HCEC 1CT (cell line): ENCODE data around the gene TMEM255B.
"Not testable (repeated sequence)": the region's sequence is repeated elsewhere in the genome, so short reads cannot be mapped to it uniquely, and the experiment has no call there.

Source experiments
- DNase-seq: peaks from one replicate; pipeline ENCODE4 v3.0.0-alpha.2; 2017

Gene TMEM255B

DNA sequence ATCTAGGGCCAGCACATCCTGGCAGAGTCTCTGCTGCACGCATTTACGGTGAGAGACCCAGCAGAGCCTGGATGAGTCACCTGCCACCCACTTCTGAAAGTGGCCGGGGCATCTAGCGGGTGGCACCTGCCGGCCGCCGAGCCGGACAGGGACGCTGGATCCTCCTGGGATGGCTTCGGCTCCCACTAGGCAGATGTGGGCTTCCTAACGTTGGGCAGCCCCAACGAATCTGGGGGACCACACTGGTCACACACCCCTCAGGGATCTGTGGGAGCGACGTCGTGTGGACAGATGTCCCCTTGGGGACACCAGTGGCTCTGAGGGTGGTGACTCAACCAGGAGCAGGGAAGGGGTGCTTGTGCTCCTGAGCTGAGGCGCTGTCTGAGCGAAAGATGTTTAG lies 32.2 kb downstream of the TMEM255B start:
- DNase-seq = no peak

DNA sequence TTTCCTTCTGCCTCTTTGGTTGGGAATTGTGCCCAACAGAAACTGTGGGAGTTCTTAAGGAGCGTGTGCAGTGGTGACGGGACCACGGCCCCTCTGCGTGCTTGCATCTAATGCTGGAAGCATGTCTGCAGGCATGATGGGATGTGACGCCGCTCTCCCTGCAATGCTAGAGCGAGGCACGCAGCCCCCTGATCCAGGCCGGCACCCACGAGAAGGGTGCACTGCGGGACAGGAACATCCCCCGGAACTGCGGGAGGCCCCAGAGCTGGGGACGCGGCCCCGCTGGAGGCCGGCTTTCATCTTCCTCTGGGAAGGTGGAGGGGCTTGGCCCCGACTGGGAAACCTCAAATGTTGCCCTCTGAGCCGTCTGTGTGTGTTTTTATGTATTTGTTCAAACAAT lies 32.7 kb downstream of the TMEM255B start:
- DNase-seq = no peak

DNA sequence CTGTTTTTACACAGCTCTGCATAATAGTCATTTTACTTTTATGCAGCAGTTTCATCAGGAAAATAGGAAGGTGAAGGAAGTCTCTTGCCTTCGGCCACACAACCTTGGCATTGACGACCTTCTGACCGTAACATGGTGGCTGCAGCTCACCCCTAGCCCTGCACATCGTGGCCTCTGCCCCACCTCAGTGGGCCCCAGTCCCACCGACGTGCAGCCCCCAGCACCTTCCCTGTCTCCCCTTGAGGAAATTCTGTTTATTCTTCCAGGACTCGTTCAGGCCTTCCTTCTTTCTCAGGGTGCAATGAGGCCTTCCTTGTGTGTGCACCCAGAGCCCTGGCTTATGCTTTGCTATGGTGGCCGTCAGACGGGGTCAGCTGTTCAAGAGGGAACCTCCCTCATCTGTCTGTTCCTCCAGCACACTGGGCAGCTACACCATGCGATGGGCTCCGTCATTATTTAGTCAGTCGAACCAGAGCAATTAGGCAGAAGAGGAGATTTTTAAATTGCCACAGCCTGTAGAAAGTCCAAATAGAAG lies 33.3 kb downstream of the TMEM255B start:
- no peak for DNase-seq

DNA sequence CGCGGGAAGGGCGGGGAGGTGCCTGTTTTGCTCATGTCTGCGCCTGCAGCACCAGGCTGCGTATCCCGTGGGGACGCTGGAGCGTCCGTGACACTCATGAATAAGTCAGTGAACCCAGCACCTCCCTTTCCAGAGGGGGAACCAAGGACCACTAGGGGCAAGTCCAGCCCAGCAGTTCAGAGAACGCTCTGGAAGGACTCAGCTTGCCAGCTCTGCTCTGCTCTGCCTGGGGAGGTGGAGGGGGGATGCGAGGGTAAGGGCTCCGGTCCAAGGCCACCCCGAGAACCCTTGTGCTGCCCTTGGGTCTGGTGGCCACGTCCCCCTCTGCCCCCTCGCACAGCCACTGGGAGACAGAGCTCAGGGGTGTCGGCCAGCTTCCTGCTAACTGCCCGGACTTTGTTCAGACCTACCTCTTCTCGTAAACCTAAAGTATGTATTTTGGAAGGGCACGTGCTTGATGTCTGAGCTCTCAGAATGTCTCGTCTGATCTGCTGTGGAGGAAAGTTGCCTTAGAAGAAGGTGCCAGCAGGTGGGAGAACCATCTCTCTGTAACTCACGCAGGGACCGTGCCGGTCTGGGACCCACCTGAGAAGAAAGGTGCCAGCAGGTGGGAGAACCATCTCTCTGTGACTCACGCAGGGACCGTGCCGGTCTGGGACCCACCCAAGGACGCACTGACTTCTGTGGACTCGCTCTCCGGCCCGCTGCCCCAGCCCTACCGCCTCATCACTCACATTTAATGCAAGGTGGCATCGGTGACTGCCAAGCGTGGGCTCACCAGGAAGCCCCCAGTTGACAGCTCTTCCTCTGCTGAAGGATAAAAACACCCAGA lies 34.1 kb downstream of the TMEM255B start:
- DNase-seq = no peak

DNA sequence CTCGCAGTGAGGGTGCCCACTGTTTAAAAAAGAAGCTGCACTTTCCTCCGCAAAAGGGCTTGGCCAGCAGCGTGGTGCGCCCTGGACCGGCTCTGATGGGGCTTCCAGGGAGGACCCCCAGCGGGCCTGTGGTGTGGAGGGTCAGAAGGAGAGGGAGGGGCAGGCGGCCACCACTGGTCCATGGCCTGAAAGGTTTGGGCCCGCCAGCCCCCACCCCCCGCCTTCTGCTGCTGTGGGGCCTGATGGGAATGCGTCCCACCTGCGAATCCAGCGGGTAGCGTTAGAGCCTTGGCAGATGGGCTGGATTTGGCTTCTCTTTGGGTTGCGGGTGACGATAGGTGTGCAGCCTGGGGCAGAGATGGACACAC lies 34.7 kb downstream of the TMEM255B start:
- no peak for DNase-seq

DNA sequence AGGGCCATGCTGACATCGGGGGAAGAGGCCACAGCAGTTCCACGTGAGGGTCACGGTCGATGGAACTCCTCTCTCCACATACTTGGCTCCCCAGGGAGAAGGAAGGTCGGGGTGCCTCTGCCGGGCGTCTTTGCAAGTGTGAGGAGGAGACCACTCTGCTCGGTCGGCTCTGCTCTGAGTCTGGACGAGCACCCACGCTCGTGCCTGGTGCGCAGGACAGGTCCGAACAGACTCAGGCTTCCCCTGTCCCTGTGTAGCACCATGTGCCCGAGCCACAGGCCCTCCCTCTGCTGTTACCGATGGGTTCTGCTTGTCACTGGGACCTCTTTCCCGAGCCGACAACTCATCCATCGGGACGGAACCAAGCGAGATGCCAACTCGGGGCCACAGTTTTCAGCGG lies 35.1 kb downstream of the TMEM255B start:
- DNase-seq = no peak

DNA sequence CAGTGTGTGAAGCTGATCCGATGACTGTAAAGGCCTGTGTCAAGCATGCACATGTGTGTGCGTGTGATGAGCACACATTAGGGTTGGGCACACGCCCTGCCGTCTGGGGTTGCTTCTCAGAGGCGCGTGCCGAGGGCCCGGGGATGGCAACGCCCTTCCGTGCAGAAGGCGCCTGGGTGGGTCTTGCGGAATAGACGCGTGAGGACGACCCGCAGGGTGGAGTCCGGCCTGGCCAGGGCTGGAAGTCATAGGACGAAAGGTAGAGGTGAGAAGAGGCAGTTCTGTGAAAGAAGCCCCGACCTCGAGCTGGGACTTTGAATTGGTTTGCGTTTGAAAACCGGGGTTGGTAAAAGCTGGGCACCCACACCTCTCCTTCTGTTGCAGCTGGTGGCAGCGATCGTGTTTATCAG lies 35.7 kb downstream of the TMEM255B start:
- DNase-seq = no peak

DNA sequence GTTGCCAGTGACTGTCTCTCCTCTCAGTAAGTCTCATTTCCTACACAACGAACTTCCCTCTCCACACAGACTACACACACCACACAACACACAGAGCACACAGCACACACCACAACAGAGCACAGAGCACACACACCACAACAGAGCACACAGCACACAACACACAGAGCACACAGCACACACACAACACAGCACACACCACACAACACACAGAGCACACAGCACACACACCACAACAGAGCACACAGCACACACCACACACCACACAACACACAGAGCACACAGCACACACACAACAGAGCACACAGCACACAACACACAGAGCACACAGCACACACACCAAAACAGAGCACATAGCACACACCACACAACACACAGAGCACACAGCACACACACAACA lies 36.3 kb downstream of the TMEM255B start:
- not testable (repeated sequence) for DNase-seq

DNA sequence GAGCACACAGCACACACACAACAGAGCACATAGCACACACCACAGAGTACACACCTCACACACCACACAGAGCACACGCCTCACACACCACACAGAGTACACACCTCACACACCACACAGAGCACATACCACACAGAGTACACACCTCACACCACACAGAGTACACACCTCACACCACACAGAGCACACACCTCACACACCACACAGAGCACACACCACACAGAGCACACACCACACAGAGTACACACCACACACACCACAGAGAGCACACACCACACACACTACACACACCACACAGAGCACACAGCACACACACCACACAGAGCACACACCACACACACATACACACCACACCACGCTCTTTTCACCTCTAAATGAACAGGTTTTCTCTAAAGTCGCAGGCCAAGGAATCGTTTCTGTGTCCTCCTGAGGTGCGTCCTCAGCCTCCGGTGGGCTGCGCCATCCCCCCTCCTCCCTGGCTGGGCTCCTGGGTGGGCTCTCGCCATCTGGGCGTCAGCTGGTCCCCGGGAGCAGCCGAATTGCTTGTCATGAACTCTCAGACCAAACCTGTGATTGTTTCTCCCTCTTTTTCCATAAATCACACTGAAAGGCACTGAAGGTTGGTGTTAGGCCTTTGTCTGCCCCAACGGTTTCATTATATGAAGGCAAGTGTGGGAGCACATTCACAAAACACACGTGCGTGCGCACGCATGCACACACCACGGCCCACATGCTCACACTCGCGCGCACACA lies 37.4 kb downstream of the TMEM255B start:
- DNase-seq = no peak

DNA sequence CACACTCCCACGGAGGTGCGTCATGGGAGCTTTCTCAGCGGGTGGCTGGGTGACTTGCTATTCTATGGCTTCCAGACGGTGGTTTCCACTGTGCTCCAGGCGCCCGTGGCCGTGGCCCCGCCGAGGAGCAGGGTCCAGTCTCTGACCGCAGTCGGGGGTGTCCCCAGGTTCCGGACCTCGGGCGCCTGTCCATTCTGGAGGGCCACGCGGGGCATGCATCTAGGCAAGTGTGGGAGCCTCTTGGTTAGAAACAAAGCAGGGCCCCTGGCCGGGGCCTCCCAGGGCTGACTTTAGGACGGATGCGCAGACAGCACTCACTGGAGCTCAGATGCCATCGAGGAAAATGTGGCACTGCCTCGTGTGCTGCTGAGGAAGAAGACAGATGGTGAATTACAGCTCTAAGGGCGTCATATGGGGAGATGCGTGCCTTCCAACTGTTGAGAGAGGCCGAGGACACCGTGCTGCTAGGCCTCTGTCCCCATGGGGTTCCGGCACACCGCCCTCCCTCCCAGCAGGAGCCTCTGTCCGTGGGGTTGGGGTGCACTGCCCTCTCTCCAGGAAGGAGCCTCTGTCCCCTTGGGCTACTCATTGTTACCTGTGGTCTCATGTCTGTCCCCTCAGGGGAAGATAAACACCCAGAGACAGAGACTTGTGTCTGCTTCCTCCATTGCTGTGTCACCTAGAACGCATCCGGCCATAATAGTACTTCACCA lies 38.1 kb downstream of the TMEM255B start:
- DNase-seq = no peak

DNA sequence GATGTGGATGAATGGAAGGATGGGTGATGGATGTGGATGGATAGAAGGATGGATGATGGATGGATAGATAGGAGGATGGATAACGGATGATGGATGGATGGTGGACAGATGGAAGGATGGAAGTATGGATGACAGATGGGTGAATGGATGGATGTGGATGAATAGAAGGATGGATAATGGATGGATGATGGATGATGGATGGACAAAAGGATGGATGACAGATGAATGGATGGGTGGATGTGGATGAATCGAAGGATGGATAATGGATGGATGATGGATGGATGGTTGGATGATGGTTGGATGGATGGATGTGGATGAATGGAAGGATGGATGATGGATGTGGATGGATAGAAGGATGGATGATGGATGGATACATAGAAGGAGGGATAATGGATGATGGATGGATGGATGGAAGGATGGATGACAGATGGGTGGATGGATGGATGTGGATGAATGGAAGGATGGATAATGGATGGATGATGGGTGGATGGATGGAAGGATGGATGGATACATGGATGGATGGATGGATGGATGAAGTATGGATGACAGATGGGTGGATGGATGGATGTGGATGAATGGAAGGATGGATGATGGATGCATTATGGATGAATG lies 39.3 kb downstream of the TMEM255B start:
- no peak for DNase-seq

DNA sequence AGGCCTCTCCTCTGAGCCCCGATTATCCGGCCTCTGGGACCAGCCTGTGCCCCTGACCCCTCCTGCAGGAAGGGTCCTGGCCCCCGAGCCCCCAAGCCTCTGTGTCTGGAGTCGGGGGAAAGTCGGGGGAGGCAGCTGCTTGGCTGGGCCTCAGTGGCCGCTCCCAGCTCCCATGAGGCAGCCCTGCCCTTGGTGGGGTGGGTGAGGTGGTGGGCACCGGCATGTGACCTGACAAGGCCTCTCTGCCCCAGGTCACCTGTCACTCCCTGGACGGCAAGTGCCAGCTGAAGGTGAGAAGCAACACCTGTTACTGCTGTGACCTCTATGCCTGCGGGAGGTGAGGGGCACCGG lies 41.5 kb downstream of the TMEM255B start:
- DNase-seq = no peak

DNA sequence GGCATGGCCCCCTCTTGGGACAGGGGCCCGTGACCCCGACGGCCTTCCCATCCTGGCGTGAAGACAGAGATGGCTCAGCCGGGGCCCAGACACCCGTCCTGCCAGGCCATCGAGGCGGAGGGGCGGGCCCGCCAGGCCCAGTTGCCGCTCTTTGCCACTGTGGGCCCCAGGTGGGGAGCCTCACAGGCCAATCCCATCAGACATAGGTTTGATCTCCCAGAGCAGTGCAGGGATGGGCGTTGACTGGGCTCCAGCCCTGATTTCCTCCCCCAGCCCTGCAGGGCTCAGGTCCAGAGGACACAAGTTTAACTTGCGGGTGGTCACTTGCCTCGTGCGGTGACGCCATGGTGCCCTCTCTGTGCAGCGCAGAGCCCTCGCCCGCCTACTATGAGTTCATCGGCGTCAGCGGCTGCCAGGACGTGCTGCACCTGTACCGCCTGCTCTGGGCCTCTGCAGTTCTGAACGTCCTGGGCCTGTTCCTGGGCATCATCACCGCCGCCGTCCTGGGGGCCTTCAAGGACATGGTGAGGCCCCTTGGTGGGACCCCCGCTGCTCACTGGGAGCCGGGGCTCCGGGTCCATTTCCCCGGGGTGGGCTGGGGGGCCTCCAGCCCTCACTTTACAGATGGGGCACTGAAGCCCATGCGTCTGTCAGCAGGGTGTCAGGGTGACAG lies 42.4 kb downstream of the TMEM255B start:
- DNase-seq = no peak

DNA sequence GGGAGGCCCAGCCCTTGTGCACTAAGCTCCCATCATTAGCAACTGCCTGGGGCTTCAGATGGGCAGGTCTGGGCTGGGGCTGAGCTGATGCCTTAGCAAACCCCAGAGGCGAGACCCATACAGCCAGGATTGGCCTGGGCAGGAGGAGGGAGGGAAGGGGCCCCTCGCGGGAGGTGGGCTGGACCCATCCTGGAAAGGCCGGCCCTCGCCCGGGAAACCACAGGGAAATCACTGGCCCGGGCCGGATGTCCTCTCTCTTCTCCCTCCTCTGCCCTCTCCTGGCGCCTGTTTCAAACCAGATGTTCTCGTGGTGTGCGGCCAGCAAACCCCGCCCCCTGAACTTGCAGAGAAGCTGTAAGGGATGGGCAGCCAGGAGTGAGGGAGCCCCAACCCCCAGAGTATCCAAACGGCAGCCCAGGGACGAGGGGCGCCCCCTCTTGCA lies 43.1 kb downstream of the TMEM255B start:
- DNase-seq = peak; percentile 78

DNA sequence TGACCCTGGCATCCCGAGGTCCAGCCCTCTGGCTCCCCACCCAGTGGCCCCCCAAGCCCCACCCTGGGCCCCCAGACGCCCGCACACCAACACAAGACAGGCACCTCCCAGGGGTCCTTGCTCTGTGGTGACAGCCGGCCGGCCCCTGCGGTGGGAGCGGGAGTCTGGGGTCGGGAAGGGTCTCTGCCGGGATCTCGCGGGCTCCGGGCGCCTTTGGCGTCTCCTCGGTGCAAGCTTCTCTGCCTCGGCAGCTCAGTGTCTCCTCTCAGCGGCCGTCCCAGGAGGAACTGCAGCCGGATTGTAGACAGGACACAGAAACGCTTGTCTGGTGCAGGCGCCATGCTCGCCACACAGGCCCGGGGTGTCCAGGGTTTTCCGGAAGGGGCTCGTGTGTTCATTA lies 43.7 kb downstream of the TMEM255B start:
- no peak for DNase-seq

DNA sequence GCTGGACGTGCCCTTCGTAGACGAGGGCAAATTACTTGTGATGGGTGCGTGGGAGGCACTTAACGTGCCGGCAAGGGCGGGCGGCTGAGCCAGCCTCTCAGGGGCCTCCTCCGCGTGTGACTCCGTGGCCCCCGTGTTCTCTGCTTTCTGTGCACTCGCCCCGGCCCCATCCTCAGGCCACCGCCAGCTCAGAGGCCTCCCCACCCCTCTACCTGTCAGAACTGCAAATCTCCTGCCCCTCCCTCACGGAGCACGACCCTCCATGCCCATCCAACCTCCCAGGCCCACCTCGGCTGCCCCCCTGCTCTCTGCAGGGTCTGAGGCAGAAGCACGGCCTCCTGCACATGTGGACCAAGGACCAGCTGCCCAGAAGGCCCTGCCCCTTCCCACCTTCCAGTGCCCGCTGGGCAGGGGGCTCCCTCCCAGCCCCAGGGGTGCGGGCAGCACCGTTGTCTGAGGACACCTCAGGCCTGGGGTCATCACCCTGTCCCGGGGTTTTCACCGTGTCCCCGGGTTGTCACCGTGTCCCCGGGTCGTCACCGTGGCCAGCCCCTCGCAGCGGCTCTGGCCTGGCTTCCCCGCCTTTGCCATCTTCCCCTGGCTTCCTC lies 44.5 kb downstream of the TMEM255B start:
- no peak for DNase-seq

DNA sequence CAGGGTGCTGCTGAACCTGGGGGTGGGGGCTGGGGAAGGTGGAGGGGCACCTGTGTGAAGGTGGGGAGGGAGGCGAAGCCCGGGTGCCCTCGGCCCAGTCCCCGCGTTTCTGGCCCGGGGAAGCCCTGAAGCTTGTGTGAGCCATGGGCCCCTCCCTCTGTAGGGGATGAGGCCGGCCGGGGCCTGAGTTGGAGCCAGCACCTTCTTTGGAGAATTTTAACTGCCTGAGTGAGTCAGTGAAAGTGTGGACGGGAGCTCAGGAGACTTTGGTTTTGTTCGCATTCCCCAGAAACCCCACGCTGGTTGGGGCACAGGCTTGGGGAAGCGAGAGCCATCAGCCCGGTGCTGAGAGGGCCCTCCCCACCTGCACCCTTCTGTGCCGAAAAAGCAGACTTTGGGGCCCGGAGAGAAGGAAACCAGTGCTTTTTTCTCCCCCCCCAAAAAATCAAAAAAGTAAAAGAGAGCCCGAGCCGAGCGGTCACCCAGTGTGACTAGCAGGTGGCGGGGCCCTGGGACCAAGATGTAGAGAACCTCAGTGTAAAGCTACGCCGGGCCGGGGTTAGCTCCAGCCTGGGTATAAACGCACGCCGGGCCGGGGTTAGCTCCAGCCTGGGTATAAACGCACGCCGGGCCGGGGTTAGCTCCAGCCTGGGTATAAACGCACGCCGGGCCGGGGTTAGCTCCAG lies 45.1 kb downstream of the TMEM255B start:
- DNase-seq = no peak

DNA sequence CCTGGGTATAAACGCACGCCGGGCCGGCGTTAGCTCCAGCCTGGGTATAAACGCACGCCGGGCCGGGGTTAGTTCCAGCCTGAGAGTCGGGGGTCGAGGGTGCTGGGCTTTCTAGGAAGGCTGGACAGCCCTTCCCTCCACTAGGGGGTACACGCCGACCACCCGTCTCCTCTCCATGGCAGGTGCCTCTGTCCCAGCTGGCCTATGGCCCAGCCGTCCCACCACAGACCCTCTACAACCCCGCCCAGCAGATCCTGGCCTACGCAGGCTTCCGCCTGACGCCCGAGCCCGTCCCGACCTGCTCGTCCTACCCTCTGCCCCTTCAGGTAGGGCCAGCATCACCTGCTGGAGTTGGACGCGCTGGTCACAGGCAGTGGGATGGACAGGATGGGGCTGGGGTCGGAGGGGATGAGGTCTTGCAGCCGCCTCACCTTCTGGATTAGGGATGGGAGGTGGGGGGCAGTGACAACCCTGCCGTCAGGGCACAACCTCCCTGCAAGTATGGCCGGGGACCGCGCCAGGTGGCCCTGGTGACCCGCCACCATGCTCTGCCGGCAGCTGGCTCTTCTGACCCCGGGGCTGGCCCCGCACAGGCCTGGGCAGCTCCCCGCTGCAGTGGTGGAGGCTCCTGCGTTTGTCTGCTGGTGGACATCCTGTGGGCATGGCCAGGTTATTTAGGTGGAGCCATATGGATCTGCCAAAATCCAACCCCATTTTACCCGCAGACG lies 45.8 kb downstream of the TMEM255B start:
- no peak for DNase-seq

DNA sequence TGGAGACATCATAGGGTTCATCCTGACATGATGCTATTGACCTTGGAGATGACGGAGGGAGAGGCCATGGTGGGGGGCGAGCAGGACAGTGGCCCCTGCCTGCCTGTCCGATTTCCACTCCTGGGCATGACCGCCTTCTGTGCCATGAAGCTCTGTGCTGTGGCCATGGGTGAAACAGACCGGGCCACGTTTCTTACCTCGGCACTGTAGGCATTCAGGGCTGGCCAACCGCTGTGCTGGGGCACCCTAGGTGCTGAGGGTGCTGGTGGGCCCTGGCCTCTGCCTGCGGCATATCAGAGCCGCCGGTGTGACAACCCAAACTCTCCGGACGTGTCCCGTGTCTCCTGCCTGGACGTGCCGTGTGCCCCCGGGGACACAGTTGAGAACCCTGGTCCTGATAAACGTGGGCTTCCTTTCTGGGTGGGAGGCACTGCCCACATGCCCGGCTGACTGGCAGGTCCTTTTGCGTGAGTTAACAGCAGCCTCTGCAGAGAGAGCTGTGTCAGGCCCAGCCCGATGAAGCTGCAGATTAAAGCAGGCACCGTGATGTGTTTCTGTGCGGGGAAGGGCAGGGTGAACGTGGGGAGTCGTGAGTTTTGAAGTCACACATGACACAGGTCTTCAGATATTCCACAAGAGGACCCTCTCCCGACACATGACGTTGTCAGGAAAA lies 46.5 kb downstream of the TMEM255B start:
- DNase-seq = no peak

DNA sequence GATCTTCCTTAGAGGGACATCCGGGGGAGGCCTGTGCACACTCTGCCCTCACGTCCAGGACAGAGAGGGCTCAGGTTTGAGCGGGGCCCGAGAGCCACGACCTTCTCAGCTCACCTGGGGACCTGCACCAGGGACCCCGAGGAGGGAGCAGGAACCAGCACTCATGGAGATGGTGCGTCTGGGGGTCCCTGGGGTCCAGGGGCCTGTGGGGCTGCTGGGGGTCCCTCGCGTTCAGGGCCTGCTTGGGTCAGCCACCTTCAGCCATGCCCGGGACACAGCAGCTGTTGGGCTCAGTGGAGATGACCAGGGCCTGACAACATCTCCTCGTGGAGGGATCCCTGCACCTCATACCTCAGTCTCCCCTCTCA lies 47.1 kb downstream of the TMEM255B start:
- DNase-seq = no peak
